D721Med (cell line): ENCODE measurements around the gene RYR2.

Source experiments
- DNase-seq: peaks from one replicate; pipeline ENCODE4 v3.0.0; 2011; ENCODE audit warnings: low spot score; ENCODE audit not compliant: insufficient read length
- FAIRE-seq: peaks from 2 replicates; lab custom pipeline; 2011; peaks lifted over from hg19 to GRCh38; lab: Jason Lieb, UNC
- CTCF ChIP-seq: IDR thresholded peaks from 2 replicates; pipeline ENCODE4 v1.5.1; 2012; ENCODE audit warnings: mild to moderate bottlenecking, control low read depth; ENCODE audit not compliant: insufficient read depth; ENCODE audit errors: missing control alignments

RYR2 gene

GRCh38 chr1:237393632-237394031 lies 351.6 kb downstream of the RYR2 start:
- TF ChIP-seq CTCF = no peak
- DNase-seq (no peak), FAIRE-seq (no peak)

GRCh38 chr1:237394281-237394680 lies 352.3 kb downstream of the RYR2 start:
- TF ChIP-seq CTCF = no peak
- DNase-seq (no peak), FAIRE-seq (no peak)

- DNase-seq = no peak
- TF ChIP-seq CTCF = no peak
- no peak for FAIRE-seq
Observed at GRCh38 chr1:237396426-237396825, 354.4 kb downstream of the RYR2 start.

- DNase-seq (no peak), FAIRE-seq (no peak)
- no peak for TF ChIP-seq CTCF
Observed at GRCh38 chr1:237398751-237399150, 356.8 kb downstream of the RYR2 start.

- FAIRE-seq = no peak
- TF ChIP-seq CTCF = no peak
- no peak for DNase-seq
Observed at GRCh38 chr1:237405912-237406311, 363.9 kb downstream of the RYR2 start.

GRCh38 chr1:237411621-237412020 lies 369.6 kb downstream of the RYR2 start:
- TF ChIP-seq CTCF = no peak

GRCh38 chr1:237416924-237417655 lies 375.1 kb downstream of the RYR2 start:
- peak; percentile 25 for FAIRE-seq
- no peak for DNase-seq
- TF ChIP-seq CTCF = no peak

More at GRCh38 chr1:237411621-237412020, 369.6 kb downstream of the RYR2 start:
- FAIRE-seq = peak; percentile 56
- DNase-seq = no peak
